HG03095 (cell line): ENCODE measurements around the gene PRLH.

Experiments
- ATAC-seq: cut with Tn5 transposase; IDR thresholded peaks from one replicate; pipeline ENCODE4 v1.9.1; 2021; ENCODE audit warnings: moderate library complexity; ENCODE audit not compliant: unreplicated experiment

Gene PRLH

DNA sequence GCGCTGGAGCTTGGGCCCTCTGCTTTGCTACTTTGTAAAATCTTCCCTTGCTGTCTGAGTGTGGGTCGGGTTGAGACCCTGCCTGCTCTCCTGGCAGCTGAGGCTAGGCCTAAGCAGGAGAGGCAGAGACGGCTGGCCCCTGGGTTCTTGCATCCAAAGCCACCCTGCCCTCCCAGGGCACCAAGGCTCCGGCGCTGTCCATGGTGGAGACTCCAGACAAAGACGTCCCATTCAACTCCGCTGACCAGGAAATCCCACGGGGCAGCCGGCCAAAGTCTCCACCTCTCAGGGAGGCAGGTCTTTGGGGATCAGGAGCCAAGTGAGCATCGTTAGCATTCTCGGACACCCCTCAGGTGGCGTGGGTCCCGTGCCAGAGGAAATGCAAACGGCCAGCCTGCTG lies 2.6 kb upstream of the PRLH start:
- no peak for ATAC-seq

DNA sequence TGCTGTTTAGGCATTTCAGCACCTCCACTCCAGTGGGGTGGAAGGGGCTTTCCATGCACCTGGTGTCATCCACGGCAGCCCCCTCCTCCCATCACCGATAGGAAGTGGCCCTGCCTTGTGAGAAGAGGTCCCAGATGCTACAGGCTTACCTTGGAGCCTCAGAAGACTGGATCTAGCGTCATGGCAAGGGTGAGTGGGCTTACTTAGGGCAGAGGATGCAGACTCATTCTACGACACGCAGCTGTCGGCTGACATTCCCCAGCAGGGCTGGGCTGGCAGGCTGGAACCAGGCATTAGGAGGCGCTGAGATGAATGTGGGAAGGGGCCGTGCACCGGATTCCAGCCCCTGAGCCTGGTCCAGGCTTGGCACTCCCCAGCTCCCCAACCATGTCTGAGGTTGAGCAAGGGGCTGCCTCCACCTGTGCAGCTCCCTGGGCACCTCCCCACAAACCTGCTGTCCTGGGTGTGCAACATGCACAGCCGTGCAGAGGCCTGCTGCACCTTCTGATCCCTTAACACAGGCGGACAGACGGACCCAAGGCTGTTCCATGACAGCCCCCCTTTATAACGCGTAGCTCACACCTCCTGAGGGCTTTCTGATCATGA lies 1.7 kb upstream of the PRLH start:
- no peak for ATAC-seq

DNA sequence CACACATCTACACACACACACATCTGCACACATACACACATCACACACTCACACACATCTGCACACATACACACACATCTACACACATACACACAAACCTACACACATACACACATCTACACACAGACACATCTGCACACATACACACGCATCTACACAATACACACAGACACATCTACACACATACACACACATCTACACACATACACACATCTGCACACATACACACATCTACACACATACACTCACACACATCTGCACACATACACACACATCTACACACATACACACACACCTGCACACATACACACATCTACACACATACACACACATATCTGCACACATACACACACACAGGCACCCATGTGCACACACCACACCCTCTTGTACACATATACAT lies 400 bp upstream of the PRLH start:
- no peak for ATAC-seq

DNA sequence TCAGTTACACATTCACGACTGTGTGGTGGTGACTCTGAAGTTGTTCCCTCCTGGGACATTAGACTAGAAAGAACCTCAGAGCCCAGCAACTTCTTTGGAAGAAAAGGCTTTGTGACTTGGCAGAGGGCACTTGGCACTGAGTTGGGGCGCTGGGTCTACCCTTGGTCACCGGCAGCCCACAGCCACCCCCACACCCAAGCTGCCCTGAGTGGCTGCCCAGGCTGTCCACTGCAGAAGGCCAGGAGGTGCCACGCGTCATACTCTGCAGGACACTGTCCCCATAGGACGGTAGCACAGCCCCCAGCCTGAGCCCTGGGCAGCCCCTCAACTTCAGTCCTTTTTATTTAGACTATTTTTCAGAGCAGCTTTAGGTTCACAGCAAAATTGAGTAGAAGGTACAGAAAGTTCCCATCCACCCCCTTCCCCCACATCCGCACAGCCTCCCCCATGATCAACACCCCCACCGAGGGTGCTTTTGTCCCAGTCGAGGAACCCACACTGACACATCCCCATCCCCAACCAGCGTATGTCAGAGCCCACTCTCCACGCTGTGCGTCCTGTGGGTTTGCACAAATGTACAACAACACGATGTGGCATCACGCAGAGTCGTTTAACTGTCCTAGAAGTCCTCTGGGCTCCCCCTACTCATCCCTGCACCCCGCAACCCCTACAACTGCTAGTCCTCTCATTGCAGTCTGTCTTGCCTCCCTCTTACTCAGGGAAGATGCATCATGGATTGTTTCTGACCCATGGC lies 1.1 kb downstream of the PRLH start:
- ATAC-seq, result no peak

DNA sequence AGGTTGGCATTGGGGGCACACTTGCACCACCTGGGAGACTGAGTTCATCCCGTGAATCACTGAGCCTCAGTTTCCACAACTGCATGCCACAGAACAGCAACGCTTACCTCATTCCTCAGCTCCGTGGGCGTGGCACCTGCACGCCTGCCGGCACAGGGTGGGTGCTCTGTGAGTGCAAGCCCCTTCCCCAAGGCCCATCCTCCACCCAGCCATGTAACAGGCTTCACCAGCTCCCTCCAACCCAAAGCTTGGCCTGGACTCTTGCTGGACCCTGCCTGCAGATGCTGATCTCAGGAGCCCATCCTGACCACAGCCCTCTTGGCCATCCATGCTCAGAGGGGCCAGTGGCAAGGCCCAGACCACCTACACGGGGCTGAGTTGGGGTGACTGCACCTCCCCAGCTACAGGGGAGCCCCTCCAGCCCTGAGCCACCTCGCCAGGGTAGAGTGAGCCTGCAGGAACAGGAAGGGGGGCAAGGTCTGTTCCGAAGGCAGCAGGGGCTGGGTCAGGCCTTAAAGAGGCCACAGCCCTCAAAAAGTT lies 1.8 kb downstream of the PRLH start:
- ATAC-seq, result no peak

DNA sequence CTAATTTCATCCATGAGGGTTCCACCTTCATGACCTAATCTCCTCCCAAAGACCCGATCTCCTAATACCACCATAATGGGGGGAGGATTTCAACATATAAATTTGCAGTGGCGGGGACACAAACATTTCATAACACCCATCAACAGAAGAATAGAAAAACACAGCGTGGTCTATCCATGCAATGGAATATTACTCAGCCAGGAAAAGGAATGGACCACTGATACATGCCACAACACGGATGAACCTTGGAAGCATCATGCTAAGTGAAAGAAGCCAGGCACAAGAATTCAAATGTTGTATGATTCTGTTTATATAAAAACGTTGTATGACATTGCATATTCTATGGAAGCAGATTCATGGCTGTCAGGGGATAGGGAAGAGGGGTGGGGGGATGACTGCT lies 2.7 kb downstream of the PRLH start:
- ATAC-seq, result no peak

DNA sequence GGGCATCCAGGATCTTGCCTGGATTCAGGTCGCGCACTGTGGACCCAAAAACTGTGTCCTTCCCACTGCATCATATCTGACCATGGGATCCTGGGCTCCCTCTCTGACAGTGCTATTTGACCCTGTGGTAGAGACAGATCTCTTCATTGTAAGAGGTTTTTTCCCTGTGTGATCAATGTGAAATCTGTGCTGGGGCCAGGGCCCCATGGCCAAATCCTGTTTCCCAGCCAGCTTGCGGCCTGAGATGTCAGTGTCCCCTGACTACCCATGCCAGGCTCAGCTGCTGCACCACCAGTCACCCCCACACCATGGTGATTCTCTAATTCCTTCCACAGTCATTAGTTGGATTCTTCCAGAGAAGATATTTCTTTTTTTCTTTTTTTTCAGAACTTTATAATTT lies 3.5 kb downstream of the PRLH start:
- ATAC-seq, result no peak

DNA sequence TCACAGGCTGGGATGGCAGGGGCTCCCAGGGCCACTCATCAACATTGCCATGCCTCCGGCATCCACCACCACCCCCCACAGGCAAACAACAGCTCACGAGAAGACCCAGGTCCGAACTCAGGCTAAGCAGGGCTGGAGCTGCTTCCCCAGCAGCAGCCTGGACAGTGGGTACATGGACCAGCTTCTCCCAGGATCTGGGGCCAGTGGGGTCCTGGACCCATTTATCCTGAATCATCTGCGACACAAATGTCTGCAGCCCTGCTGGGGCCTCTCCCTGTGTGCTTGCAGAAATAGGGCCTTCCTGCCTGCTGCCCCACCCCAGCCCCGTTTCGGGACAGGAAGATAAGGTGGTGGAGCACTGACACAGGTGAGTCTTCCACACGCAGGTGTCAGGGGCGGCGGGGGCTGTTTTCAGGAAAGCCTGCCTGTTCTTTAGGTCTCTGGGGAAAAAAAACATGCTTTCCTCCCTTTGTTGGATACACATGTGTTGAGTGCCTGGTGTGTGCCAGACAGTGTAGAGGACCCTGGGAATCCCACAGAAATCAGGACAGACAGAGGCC lies 4.5 kb downstream of the PRLH start:
- ATAC-seq, result no peak

DNA sequence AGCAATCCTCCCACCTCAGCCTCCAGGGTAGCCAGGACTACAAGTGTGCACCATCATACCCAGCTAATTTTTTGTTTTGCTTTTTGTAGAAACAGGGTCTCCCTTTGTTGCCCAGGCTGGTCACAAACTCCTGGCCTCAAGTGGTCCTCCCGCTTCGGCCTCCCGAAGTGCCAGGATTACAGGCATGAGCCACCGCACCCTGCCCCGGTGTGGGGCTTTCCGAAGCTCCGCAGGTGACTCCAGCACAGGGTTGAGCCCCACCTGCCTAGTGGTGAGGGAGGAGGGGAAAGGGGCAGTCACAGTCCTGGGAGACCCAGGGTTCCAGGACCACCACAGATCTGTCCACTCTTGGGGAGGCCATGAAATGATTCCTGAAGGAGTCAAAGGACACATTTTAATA lies 5.2 kb downstream of the PRLH start:
- no peak for ATAC-seq

DNA sequence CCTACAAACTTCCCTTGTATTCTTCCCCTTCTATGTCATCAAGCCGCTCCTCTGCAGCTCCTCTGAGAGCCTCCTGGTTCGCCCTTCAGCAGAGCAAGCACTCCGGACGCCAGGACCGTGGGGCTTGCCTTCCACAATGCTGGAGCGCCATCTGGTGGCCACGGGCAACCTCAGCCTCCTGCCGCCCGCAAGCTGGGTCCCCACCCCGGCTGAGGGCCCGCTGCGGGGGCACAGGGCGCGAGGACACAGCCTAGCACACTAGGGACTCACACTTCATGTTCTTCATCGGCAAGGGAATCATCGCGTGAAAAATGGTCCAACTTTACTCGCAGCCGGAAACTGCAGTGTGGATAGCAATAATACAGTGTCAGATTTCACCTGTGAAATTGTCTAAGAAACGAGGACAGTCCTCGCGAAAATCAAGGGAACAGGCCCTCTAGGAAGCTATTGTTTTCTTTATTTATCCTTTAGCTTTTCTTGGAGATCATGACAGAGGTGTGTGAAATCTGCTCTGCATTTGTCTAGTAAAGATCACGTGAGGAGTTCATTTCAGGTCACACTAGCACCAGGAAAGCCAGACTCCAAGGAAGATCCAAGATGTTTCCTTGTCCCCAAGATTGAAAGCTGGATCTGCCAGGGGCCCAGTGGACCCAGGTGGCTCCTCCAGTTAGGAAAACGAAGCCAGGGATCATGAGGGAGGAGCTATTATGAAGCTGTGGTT lies 5.8 kb downstream of the PRLH start:
- peak; percentile 91 for ATAC-seq

DNA sequence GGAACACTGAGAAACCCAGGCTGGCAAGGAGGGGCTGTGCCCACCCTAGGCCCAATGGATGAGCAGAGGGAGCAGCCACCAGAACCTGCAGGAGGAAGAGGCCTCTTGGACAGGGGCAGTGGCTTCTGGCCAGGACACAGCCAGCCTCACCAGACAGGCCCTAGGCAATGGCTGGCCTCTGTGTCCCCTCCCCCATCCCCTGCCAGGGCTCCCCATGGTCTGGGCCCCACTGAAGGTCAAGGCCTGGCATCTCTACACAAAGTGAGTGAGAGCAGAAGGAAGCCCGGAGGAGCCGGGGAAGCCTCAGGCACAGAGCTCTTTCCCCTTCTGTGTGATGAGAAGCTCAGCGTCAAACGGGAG lies 6.3 kb downstream of the PRLH start:
- no peak for ATAC-seq

DNA sequence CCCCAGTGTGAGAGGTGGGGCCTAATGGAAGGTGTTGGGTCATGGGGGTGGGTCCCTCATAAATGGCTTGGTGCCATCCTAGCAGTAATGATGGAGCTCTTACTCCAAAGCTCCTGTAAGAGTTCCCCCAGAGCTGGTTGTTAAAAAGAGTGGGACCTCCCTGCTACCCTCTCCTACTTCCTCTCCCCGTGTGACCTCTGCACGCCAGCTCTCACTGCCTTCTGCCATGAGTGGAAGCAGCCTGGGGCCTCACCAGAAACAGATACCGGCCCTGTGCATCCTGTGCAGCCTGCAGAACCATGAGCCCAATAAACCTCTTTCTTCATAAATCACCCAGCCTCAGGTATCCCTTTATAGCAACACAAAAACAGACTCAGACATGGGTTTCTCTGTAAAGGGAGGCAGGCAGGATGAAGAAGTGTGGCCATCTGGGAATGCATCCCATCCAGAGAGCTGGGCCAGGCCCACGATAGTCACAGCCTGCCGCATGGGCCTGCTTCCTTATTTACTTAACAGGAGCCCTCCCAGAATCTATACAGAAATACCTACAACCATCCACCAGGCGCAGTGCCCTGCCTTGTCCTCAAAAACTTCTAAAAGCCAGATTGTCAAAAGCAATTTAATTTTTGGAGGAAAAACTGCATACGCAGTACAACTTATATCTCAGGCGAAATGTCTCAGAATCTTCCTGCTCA lies 7.5 kb downstream of the PRLH start:
- no peak for ATAC-seq

DNA sequence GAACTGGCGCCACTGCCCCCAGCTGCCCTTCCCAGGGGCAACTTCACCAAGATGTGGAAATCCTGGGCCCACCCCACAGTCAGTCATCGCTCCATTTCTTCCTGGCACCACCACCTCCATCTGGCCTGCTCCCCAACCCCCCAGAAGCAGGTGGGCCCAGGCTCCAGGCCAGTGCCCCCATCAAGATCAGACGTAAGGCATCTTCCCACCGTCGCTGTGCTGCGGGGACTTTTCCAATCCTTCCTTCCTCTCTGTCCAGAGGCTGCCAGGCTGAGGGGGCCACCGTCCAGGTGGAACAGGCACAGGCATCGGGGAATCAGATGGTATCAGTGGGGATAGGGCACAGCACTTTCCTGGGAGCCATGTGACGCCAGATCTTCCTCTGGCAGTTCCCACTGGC lies 8.1 kb downstream of the PRLH start:
- no peak for ATAC-seq

DNA sequence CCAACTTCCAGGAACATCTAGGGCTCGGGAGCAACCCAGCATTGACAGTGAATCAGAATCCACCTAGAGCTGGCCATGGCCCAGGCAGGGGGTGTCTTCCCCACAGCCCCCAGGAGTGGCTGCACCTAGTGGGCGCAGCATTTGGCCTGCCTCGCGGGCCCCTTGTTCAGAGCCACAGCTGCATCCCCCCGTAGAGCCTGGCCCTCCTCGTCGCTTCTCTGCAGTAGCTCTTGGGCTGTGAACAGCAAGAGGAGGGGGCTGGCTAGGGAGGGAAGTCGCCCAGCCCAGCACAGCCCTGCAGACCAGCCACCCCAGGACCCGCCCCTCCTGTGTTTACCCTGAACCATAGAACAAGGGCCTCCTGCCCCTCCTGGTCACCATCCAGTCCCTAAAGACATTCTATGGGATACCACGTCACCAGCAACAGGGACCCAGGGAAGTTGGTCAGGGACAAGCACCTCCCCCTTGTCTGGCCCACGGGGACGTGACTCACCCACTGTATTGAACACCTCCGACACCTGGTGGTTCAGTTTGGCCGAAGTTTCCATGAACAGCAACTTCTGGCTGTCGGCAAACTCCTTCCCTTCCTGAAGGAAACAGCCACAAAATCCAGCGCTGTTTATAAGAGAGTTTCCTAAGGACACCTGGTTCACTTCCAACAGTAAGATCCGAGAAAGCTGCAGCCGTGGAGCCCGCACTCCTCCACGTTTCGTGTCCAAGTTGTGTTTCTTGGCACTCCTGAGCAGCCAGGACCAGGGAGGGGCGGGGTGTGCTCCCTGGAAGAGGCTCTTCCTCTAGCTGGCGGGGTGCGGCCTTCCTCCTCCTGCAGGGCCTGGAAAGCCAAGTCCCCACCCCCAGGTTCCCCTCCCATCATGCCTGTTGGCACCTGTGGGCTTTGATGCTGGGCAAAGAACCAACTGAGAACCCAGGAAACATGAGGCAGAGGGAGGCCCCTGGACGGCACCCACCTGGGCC lies 8.8 kb downstream of the PRLH start:
- no peak for ATAC-seq

DNA sequence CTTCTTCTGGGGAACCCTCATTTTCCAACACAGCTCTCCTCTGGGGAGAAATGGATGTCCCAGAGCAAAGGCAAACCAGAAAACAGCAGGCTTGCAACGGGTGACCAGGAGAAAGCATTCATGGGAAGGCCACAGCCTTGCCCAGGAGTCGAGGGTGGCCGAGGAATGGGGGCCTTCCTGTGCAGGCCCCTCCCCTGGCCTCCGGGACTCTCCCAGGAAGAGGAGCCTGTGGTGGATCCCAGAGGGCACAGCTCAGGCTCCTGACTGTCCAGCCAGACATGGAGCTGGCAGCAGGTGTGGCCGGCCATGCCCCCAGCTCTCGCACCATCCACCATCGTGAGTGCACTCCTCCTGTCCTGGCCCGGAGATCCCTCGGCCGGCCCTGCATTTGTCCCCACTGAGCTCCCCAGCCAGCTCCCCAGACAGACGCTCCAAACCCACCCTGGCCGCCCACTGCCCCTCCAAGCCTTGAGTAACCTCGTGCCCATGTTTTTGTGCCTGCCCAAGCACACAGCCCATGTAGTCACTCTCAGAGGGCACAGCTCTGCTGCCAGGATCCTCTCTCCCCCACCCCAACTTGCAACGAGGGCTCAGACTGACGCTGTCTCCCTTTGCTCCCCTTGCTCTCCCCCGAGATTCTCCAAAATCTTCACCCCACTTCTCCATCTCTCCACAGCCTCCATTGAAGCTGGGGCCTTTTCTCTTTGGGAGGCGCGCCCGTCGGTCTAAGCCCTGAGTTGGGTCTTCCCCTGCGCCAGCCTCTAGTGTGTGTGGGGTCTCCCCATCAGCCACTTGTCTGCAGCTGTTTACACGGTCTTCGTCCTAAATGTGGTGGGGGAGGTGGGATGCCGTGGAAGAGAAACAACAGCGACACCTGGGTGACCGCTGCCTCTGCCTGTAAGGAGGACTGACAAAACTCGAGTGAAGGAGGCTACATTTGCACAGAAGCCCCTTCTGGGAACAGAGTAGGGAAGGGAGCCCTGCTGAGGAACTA lies 9.8 kb downstream of the PRLH start:
- no peak for ATAC-seq

DNA sequence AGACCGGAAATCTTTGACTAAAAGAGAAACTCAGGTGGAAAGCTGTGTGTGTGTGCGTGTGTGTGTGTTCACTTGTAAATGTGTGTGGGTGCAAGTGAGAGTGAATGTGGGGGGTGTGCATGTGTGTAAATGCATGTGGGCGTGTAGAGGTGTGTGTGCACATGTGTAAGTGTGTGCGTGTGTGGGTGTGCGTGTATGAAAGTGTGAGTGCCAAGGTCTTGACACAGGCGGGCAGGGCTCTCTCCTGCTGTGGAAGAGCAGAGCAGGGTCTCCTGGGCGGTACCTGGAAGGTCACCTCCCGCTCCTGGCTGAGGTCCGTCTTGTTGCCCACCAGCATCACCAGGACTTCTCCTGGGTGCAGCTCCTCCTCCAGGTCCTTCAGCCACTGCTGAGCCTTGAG lies 10.6 kb downstream of the PRLH start:
- ATAC-seq, result no peak

DNA sequence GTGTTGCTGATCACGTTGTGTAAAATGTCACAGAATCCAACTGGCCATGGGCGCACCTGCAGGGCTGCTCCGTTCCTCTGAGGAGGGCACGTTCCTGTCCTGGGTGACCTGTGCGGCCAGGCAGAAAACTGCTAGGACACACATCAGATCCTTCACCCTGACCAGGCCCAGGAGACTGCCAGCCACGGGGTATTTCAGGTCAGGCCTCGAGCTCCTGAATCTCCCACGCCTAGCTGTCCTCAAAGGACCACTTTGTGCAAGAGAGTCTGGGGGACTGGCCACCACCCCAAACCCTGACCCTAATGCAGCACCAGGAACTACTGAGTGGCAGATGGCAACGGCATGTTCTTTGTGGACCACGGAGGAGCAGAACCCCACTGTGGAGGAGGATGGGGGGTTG lies 11.1 kb downstream of the PRLH start:
- ATAC-seq, result no peak

DNA sequence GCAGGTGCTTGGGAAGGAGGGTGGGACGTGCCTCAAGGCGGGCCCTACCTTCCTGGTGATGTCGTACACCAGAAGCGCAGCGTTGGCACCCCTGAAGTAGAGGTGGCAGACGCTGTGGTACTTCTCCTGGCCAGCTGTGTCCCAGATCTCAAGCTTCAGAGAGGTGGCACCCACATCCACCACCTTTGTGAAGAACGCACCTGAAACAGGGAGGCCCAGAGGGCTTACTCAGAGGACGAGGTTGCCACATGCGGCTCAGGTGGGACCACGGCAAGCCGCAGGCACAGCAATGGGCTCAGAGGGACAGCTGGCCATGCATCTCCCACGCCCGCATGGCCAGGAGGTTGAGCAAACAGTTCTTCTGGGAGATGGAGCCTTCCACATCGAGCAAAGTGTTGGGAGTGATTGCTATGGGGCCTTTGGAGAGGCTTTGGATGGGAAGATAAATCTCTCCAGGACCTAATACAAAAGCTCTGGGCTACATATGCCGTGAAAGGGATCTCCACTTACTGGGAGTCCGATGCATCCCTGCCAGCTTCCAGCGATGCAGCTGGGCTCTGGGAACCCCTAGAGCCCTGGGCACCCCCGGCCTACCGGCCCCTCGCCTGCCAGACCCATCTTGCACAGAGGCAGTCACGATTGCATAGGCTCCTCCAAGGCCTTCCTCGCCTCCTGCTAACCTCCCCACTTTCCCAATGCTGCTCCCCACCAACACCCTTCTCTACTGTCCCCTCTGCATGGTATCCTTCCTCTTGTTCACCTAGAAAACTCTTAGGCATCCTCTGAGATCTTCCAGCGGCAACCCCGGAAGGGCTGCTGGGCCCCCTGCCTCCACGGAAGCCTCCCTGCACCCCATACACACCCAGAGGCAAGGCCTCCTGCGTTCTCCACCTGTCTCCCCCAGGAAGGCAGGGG lies 11.8 kb downstream of the PRLH start:
- ATAC-seq, result no peak
